Superior temporal gyrus (tissue), 1 donor: ENCODE measurements around the gene BAK1.
A peak's percentile ranks its signal among the peaks of the same experiment; 100 is the strongest.
"Not testable (repeated sequence)": the region's sequence is repeated elsewhere in the genome, so short reads cannot be mapped to it uniquely, and the experiment has no call there.

Experiments
- DNase-seq: peaks from one replicate; pipeline ENCODE4 v3.0.0-alpha.2; 2016; ENCODE audit errors: extremely low spot score

BAK1 gene

DNA sequence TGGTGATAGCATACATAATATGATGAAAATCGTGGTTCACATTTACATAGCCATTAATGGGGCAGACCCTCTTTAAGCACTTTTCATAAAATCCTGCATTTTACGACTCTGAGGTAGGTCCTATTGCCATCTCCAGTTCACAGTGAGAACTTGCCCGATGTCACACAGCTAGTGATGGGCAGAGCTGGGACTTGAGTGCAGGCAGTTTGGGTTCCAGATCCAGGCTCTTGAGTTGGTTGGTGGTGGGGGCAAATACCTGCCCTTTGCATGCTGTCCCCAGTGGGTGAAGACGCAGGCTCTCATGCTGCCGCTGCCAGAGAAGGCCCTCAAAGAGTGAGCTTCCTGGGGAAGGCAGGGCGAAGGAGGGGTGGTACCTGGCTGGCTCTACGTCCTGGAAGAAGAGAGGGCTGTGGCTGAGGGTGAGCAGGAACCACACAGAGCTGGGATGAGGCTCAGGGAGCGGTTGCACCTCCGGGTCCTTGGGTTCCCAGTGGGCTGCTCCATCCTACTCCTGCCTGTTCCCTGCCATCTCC lies 6.1 kb upstream of the BAK1 start:
- no peak for DNase-seq

DNA sequence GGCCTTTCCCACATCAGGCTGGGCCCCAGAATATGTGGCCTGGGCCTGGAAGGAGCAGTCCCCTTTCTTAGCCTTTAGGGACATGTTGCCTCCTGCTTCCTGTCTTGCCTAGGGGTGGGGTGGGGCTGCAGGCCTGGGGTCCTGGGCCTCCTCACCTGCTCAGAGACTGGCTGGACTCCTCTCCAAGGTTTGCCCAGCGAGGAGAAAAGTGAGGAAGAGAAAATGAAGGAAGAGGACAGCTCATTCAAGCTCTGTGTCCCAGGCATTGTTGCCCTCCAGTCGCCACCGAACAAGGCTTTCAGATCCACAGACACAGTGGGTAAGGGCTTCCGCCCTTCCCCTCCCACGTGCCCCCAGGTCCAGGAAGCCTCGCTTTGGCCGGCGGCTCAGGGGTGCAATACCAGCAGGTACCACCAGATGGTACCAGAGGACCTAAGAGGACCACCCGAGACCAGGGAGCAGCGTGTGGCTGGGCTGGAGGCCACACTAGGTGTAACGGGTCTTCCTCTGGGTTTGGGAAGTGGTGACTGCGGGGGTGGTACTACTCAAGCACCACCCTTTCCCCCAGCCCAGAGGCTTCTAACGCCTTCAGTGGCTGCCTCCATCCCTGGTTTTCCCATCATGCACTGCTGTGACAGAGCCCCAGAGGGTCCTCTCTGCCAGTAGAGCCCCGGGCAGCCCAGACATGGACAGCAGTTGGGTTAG lies 5.5 kb upstream of the BAK1 start:
- DNase-seq: peak; percentile 84

DNA sequence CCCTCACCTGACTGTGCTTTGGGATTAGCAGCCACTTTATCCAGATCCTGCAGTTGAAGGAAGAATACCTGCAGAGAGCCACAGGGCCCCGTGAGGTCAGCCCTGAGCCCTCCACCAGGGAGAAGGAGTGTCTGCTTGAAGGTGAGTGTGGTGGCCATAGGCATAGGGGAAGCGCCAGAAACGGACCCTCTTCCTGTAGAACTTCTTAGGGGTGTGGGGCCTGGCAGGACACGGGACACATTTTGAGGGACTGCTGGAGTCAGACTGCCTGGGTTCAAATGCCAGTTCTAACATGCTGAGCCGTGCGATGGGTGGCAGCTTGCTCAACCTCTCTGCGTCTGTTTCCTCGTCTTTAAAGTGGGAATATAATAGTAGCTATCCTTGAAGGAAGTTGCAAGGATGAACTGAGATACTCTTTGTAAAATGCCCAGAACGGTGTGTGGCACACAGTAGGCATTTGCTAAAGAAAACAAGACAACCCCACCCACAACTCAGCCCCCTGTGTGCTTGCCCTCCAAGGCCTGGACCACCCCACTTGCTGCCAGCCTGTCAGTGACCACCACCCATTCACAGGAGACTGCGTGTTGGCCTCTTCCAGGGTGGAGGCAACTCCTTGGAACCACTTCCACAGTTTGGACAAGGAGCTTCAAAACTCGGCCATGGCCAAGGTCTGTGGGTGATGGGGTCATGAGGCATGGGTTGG lies 4.8 kb upstream of the BAK1 start:
- no peak for DNase-seq

DNA sequence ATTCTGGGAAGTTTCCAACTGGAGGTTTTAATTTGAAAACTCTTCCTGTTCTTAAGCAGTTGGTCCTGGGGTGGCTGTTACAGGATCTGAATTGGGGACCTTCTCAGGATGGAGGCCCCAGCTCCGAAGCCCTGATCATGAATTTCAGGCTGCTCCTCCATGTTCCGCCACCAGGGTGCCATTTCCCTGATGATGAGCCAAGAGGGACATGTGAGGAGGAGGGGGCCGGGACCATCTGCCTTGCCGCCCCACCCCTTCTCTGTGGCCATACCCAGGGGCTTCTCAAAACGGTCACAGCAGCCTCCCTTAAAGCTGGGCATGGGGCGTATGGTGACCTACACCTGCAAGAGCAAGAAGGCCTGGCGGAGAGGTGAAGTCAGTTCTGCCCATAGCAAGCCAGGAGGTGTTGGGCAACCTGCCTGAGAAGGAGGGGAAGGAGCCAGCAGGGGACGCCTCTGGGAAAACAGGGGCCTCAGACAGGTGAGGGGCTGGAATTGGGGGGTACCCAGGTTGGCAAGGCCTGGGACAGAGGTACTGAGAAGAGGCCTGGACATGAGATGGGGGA lies 3.6 kb upstream of the BAK1 start:
- DNase-seq: no peak

DNA sequence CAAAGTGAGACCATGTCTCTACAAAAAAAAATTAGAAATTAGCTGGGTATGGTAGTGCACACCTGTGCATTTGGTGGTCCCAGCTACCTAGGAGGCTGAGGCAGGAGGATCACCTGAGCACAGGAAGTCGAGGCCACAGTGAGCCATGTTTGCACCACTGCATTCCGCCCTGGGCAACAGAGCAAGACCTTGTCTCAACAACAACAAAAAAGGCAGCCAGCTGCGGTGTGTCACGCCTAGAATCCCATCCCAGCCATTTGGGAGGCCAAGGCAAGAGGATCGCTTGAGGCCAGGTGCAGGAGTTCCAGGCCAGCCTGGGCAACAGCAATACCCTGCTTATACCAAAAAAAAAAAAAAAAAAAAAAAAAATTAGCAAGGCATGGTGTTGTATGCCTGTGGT lies 1.1 kb upstream of the BAK1 start:
- DNase-seq: no peak

DNA sequence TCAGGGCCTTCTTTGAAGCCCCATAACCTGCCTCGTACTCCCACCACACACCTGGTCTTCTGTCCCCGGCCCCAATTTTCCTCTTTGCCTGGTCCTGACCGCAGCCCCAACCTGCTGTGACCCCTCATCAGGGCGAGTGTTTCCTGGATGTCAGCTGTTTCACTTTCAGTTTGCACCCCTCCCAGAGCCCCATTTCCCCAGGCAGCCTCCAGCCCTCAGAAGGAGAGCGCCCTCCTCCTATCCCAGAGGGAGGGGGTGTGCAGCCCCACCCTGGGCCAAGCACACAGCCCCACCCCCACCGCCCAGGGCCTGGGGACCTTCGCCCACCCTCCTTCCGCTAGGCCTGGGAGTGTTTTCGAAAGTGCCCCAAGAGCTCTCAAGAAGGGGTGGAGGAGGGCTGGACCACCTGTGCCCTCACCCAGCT lies 1.5 kb downstream of the BAK1 start:
- no peak for DNase-seq

DNA sequence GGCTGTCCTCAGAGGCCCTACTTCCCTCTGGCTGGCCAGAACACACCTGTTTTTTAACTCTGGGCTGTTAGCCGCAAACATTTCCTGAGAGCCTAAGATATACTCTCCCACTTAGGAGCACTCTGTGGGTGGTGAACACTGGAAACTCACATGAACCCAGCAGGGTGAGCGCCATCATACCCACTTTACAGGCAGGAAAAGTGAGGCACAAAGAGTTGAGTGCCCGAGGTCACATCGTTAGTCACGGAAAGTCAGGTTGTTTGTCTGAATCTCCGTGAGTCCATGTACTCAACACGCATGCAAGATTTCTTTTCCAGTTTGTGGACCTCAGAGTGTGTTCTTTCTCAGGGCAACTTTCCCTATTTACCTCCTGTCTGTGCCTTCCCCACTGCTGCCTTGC lies 1.9 kb downstream of the BAK1 start:
- DNase-seq: no peak

DNA sequence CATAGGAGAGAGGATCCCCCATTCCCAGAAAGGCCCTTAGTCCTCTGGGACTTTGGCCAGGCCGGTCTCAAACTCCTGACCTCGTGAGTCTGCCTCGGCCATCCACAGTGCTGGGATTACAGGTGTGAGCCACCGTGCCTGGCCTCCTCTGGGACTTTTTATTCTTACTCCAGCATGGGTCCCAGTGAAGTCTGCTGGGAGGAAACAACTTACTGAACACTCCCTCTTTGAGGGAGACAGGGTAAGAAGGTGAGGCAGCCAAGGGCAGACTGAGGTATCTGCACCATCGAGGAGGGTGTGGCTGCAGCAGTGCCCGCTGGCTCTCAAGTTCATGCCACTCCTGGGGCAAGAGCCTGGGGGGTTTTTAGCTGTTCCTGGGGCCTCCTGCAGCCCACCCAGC lies 2.4 kb downstream of the BAK1 start:
- DNase-seq: no peak

DNA sequence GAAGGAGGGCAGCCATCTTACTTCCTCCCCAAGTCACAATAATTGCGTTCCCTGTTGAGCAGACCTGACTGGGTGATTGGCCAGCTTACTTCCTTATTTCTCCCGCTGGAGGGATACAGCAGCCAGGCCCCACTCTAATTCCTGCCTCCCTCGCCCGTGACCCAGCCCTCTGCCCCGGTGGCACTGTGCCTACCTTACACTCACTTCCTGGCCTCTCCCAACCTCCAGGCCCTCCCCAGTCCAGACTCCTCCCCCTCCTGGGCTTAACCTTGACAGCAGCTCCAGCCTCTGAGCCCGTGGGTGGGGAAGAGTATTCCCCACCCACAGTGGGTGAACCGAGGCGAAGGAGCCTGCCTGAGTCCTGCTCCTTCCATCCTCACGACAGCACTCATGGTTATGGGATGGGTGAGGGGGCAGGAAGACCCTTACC lies 3.0 kb downstream of the BAK1 start:
- no peak for DNase-seq

DNA sequence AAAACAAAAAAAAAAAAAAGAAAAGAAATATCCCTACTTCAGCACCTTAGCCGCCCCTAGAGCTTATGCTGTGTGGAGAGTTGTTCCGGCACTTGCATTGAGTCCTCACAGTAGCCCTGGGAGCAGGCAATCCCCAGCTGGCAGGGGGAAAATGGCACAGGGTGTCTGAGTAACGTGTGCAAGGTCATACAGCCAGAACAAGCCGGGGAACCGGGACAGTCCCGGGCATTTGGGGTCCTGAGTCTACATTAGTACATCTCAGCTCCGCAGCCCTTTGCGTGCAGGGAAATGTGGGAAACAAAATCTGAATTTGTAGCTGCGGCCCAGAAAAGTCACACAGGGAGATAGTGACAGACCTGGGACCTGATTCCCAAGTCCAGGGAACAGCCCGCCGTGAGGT lies 3.4 kb downstream of the BAK1 start:
- no peak for DNase-seq

DNA sequence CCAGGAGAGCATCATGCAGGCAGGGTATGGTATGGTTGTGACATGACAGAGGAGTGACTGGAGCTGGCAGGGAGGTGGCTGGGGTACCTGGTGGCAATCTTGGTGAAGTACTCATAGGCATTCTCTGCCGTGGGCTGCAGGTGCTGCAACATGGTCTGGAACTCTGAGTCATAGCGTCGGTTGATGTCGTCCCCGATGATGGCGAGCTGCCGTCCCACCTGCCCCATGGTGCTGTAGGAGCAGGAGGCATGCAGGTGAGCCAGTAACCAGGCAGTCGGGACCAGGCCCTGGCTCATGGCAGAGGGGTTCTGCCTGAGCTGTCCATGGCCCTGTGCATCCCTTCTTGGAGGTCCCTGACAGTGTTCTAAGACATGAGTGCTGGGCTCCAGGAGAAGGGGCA lies 4.9 kb downstream of the BAK1 start:
- DNase-seq: no peak

DNA sequence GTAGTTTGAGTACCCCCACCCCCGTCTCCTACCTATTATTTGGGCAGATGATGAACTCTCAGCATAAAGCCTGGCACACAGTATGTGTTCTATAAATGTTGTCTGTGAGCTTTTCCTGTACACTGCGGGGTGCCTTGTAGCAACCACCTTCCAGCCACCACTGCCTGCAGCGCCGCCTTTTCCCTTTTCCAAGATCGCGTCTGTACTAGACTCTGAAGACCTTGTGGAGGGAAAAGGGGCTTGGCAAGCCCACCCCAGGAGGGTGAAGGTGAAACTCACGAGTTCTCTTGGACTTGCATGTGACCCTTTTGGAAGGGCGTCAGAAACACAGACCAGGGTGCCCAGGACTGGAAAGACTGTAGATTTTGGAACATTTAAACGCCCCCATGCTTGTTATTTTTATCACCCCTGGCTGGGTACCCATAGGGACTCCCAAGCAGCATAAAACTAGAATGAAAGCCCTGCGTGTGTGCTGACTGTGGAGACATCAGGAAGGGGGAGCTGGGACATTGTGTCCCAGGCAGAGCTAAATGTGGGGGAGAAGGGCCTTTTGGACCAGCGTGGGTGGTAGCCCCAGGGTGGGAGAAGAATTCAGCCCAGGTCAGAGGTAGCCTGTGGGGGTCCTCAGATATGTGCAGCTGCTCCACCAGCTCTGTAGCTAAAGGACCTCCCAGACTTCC lies 8.3 kb downstream of the BAK1 start:
- peak; percentile 61 for DNase-seq

DNA sequence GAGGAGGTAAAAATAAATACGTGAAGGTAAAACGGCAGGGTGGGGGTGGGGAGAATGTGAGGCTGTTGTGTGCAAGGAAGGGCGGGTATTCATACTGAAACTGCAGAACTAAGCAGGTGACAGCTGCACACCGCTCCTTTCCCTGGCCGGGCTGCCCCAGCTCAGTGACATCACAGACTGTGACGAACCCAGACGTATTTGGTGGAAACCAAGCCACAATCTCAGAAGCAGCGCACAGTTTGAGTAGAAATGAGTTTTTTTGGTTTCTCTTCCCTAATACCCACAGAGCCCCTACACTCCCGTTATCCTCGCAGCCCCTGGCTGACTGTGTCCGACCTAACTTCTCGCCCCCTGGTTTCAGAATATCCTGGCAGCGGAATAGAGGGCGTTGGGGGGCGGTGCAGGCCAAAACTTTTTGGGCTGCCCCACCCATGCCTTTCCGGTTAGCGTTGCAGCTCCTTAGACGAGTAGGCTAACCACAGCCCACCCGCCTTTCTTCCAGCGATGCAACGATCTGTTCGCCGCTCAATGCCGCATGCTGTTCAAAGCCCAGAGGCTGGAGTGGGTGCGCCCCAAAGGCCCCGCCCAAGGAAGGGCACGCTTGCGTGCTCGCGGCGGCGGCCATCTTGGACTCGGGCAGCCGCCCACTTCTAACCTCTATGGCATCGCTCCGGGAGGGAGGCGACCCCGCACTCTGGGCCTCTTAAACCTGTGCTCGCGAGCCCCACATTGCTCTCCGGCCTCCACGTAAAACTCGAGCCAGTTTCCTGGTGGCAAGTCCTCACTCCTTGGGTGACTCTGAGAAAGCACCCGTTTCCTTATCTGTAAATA lies 9.1 kb downstream of the BAK1 start:
- peak; percentile 82 for DNase-seq

DNA sequence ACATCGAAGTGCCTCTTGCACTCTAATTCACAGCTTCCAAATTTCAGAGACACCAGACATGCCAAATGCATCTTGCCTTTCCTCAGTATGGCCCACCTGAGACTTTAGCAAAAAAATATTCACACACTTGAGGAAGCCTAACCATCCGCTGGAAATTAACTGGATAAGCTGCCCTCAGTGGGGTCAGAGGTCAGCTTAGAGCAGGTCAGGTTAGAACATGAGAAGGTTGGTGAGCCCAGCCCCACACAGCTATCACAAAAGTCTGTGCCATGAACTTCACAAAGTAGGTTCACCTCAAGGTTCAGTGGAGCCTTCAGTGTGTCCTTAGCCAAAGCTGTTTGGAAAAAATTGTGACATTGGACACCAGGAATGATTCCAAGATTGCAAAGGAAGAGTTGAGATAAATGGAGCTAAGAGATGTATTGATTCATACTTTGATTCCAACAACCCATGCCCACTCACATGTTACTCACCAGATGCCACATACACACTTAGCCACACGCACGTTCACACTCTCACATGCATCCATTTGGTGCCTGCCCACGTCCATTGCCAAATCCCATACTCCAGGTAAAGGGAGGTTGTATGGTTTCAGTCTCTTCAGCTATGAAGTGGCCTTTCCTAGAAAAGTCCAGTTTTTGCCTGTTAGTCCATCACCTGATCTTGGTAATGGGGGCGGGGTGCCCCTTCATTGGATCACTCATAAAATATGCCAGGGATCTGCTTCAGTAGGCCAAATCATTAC lies 11.1 kb downstream of the BAK1 start:
- no peak for DNase-seq

DNA sequence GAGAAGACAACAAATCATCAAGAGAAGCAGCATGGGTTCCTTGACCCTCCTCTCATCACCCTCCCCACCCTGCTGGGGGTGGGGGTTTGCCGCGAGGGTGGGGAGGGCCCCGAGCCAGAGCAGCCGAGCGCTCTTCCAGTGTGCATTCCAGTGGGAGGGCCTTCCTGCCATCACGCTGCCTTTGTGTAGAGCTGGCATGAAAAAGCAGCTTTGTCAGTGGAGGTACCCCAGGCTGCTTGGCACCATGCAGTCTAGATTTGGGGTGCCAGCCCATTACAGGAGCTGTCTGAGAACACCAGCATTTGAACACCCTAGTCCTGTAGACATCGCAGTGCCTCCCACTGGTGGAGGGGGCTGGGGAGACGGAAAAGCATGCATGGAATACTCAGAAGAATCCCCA lies 12.2 kb downstream of the BAK1 start:
- no peak for DNase-seq

DNA sequence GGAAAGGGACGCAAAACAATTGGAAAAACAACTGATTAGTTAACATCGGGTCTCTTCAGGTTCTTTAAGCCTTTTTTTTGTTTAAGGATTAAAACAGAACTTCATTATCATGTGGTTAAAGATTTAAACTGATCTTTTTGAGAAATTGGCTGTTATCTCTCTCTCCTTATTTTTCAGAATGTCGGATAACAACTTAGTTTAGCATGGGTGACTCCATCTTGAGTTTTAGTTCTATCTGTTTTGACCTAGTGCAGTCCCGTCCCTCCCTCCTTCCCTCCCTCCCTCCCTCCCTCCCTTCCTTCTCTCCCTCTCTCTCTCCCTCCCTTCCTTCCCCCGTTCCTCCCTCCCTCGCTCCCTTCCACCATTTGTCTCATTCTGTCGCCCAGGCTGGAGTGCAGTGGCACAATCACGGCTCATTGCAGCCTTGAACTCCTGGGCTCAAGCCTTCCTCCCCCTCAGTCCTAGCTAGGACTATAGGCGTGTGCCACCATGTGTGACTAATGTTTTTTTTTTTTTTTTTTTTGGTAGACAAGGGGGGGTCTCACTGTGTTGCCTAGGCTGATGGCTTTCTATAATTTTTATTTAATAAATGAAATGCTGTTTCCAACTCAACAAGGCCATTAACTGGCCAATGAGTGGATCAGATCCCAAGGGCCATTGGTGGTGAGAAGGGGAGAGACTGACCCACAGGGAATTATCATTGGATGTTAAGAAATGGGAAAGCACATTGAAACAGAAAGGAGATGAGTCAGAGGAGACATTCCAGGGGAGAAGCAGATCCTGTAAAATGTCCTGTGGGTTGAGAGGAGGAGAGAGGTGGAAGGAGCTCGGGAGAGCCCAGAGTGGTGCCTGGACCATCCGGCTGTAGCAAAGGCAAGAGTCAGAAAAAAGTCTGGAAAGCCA lies 13.6 kb downstream of the BAK1 start:
- no peak for DNase-seq

DNA sequence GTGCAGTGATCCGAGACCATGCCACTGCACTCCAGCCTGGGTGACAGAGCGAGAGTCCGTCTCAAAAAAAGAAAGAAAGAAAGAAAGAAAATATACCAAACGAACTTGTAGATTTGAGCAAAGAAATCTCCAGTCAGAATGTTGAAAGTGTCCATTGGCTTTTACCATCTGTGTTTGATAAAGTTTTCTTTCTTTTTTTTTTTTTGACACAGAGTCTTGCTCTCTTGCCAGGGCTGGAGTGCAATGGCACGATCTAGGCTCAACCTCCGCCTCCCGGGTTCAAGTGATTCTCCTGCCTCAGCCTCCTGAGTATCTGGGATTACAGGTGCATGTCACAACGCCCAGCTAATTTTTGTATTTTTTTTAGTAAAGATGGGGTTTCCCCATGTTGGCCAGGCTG lies 21.3 kb downstream of the BAK1 start:
- DNase-seq: no peak

DNA sequence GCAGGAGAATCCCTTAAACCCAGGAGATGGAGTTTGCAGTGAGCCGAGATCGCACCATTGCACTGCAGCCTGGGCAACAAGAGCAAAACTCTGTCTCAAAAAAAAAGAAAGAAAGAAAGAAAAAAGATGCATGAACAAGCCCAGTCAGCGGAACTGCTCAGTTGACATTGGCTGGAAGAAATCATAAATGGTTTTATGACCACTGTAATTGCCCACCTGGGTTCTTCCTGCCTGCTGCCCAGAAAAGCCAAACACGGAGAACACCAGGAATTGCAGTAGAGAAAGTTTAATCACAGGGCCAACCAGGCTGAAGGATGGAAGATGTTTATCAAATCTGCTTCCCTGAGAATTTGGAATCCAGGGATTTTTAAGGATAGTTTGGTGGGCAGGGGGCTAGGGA lies 22.7 kb downstream of the BAK1 start:
- DNase-seq: no peak

DNA sequence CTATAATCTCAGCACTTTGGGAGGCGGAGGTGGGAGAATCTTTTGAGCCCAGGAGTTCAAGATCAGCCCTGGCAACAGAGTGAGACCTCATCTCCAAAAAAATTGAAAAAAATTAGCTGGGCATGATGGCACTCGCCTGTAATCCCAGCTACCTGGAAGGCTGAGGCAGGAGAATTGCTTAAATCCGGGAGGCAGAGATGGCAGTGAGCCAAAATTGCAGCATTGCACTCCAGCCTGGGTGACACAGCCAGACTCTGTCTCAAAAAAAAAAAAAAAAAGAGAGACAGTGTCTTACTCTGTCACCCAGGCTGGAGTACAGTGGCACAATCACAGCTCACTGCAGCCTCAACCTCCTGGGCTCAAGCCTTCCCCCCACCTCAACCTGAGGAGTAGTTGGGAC lies 27.2 kb downstream of the BAK1 start:
- DNase-seq: not testable (repeated sequence)

DNA sequence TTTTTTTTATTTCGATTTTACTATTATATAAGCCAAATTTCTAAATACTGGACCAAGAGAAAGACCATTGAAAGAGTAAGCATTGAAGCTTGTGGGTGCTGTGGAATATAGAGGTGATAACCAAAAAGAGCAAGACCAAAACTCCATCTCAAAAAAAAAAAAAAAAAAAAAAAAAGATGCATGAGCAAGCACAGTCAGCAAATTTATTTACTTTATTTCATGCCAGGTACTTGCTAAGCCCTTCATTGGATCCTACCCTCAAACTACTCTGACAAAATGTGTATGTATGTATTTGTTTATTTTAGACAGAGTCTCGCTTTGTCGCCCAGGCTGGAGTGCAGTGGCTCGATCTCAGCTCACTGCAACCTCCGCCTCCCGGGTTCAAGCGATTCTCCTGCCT lies 27.8 kb downstream of the BAK1 start:
- DNase-seq: no peak
